ENCODE data around the gene HJURP. TPM values are rescaled to one million over a fixed set of nuclear protein-coding genes. Genes with fewer than 3 reads are reported as not detected.
A peak's percentile ranks its signal among the peaks of the same experiment; 100 is the strongest.
"Not testable (repeated sequence)": the region's sequence is repeated elsewhere in the genome, so short reads cannot be mapped to it uniquely, and the experiment has no call there.

The HJURP gene
- total RNA-seq = under 1 TPM in 2 of 4 donors, not detected in 2; 0.22 to 0.60 TPM

DNA sequence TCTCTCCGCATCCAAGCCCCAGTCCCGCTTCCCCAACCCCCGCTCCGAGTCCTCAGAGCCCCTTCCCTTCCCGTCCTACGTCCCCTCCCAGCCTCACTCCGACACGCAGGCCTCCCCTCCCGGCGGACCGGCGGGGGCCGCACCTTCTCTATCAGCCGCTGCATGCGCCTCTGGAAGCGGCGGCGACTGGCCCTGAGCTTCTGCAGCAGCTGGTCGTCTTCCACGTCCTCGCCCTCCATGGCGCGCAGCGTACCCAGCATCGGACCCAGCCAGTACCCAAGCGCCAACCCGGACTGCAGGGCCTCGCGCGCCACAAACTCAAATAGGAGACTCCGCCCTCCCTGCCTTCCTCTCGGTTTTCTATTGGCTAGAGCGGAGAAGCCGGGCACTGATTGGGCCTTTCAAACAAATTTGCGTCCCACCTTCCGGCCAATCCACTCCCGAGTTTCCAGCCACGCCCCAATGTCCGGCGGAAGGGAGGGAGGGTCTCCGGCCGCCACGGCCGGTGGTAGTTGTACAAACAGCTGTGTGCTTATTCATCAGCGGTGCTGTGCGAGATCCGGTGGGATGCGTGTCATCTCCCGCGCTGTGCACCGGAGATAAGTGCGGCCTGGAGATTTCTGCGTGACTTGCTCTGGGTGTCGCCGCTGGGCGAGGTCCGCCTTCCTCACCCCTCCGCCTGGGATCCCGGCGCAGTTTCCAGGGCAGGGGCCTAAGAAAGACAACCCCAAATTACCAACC lies at the start of gene HJURP:
TSS of gene HJURP (minus strand) at position 295 of the 741 bp plus-strand sequence. CDS start at position 260, 35 bp downstream.
- 0 to 1% methylated on average over 46 to 55 of the region's 60 CpGs for WGBS, 2 donors
- Histone ChIP-seq H3K36me3 (no peaks in the 10 kb centered on the region), H3K27me3 (no peaks in the 10 kb centered on the region), H3K4me1 (peaks cover 0 to 16% (median 6%) of the 10 kb centered on the region in 4 donors), H3K4me3 (peak within 1 kb of the TSS; percentile 58 to 72 (median 62)), H3K27ac (peak within 1 kb of the TSS in 3 of 4 donors; percentile 51 to 77 (median 60)), H3K9me3 (no peaks in the 10 kb centered on the region)
- DNase-seq (ENCODE audit: low spot score in 2 of 2) = peak; percentile 83 to 94
- peak; percentile 42 to 67 for TF ChIP-seq EP300 (IDR thresholded peaks at IDR 0.05)
- no peak for TF ChIP-seq CTCF (IDR thresholded peaks at IDR 0.05)
- TF ChIP-seq POLR2A (IDR thresholded peaks at IDR 0.05) = peak in 1 of 2 donors; percentile 49

DNA sequence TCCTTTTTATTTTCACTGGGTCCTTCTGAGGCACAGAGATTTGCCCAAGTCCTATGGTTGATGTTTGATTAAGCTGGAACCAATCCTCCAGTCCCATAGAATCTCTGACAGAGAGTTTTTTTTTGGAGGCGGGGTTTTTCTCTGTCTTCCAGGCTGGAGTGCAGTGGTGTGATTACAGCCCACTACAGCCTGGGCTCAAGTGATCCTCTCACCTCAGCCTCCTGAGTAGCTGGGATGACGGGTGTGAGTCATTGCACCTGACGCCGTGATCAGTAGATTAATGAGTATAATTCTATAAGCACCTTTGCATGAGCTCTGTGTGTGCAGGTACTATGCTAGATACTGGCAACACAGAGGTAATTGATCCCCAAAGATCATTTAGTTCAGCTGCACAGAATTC lies 47.5 kb upstream of the HJURP start:
- no peak for DNase-seq (ENCODE audit: low spot score in 2 of 2)
- TF ChIP-seq POLR2A (IDR thresholded peaks at IDR 0.05) (no peak), CTCF (IDR thresholded peaks at IDR 0.05) (no peak), EP300 (IDR thresholded peaks at IDR 0.05) (no peak)
- Histone ChIP-seq H3K27ac (no peak overlapping the region), H3K4me1 (no peaks in the 10 kb centered on the region), H3K36me3 (no peaks in the 10 kb centered on the region), H3K4me3 (no peak overlapping the region), H3K27me3 (no peaks in the 10 kb centered on the region), H3K9me3 (peaks cover 0 to 5% (median 0%) of the 10 kb centered on the region in 4 donors)
- 95 to 96% methylated on average over 4 of the region's 4 CpGs for WGBS, 2 donors

DNA sequence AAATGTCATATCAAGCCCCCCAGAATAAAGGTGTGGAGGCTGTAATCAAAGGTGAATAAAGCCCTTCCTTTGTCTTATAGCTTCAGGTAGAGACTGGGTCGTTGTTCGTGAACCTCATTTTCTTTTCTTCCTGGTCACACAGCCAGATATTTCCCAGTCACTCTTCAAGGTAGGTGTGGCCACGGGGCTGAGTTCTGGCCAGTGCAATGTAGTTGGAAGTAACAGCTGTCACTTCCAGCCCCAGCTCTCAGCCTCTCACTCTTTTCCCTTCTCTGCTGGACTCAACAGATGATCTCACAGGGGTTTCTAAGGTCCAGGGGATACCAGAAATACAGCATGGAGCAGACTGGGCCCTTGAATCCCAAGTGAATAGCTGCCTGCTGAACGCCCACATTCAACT lies 47.0 kb upstream of the HJURP start:
- no peaks in the 10 kb centered on the region for H3K27me3 ChIP-seq
- no peak overlapping the region for H3K27ac ChIP-seq
- H3K4me1 ChIP-seq = no peaks in the 10 kb centered on the region
- WGBS, 2 donors = 74 to 75% methylated on average over 4 of the region's 4 CpGs
- no peaks in the 10 kb centered on the region for H3K36me3 ChIP-seq
- no peak for DNase-seq (ENCODE audit: low spot score in 2 of 2)
- TF ChIP-seq POLR2A (IDR thresholded peaks at IDR 0.05) (no peak), EP300 (IDR thresholded peaks at IDR 0.05) (no peak), CTCF (IDR thresholded peaks at IDR 0.05) (no peak)
- H3K9me3 ChIP-seq = peaks cover 0 to 5% (median 0%) of the 10 kb centered on the region in 4 donors
- H3K4me3 ChIP-seq = no peak overlapping the region

GRCh38 chr2:233896253-233896652 lies 41.9 kb upstream of the HJURP start:
- not testable (repeated sequence) for H3K4me1 ChIP-seq; H3K27ac ChIP-seq; H3K9me3 ChIP-seq; H3K27me3 ChIP-seq; H3K36me3 ChIP-seq; H3K4me3 ChIP-seq; DNase-seq (ENCODE audit: low spot score in 2 of 2)
- 63 to 75% methylated on average over 2 of the region's 2 CpGs for WGBS, 2 donors

DNA sequence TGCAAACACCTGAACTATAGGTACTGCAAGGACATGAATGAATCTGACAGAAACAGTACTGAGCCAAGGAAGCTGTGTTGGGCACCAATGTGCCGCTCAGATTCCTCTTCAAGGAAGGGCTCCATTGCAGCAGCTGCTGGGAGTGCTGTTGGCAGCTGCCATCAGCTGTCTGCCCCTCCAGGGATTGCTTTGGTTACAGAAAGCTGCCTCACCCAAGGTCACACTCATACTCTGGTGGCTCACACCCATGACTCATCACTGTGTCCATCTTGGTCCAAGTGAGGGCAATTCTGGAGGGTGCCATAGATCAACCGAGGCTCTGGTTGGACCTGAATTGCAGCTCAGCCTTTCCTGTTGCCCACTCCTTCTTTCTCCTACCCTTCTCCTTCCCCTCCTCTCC lies 38.5 kb upstream of the HJURP start:
- no peaks in the 10 kb centered on the region for H3K4me1 ChIP-seq
- H3K27me3 ChIP-seq = no peaks in the 10 kb centered on the region
- no peaks in the 10 kb centered on the region for H3K36me3 ChIP-seq
- TF ChIP-seq POLR2A (IDR thresholded peaks at IDR 0.05) (no peak), CTCF (IDR thresholded peaks at IDR 0.05) (no peak), EP300 (IDR thresholded peaks at IDR 0.05) (no peak)
- WGBS, 2 donors = 84 to 91% methylated on average over 2 of the region's 2 CpGs
- no peak overlapping the region for H3K27ac ChIP-seq
- no peak for DNase-seq (ENCODE audit: low spot score in 2 of 2)
- no peak overlapping the region for H3K4me3 ChIP-seq
- H3K9me3 ChIP-seq = no peaks in the 10 kb centered on the region
